ENCODE results near the gene BMF. TPM values are rescaled to one million over a fixed set of nuclear protein-coding genes. Genes with fewer than 3 reads are reported as not detected.

Gene BMF
- total and polyA plus RNA-seq, 11 donors, result 1.2 to 12.9 (median 3.4) TPM

DNA sequence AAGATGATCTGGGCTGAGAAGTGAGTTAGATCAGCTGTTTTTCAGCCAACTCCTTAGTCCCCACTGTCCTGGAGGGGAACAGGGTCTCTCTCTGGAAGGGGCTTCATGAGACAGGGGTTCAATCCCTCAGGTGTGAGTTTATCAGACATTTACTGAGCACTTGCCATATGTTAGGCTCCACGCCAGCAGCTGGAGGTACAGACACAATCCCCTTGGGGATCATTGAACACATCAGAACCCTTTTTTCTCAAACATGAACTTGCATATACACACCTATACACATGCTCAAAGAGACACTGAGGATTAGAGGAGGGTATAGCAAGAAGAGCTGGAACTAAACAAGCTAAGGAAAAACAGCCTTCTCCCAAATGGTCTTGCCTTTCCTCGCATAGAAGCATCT lies 5.5 kb upstream of the BMF start:
- no peak overlapping the region for H3K27ac ChIP-seq
- WGBS, 4 donors, result 86 to 91% (median 89%) methylated on average over 2 of the region's 2 CpGs
- intact Hi-C loops (cut with DNase I), result loop anchor here in 3 of 10 donors (5.0 to 10.0 kb wide), 3 partner anchors 38 to 161 kb away; no protein-coding TSS in a partner anchor

DNA sequence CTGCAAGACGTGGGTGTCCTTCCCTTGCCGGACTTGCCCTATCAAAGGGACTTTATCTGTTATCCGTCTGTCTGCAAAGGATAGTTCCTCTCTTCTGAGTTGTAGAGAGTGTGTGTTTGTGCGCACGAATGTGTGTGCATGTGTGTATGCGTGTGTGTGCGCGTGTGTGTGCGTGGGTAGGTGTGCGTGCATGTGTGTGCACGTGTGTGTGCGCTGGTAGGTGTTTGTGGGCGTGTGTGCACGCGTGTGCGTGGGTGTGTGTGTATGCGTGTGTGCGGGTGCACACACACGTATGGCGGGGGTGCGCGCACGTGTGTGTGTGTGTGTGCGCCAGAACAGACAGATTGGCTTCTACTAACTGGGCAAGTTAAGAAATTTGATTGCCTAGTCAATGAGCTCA lies 4.1 kb upstream of the BMF start:
- DNase-seq, result no peak
- Histone ChIP-seq H3K4me1 (peaks cover 0 to 18% (median 7%) of the 10 kb centered on the region in 12 donors), H3K36me3 (no peaks in the 10 kb centered on the region), H3K27me3 (peaks cover 0 to 4% (median 0%) of the 10 kb centered on the region in 9 donors), H3K27ac (no peak overlapping the region), H3K9me3 (no peaks in the 10 kb centered on the region), H3K4me3 (no peak overlapping the region)
- intact Hi-C loops (cut with DNase I), result loop anchor here in 3 of 10 donors (5.0 to 10.0 kb wide), 3 partner anchors 40 to 162 kb away; no protein-coding TSS in a partner anchor
- no peak for TF ChIP-seq POLR2A (IDR thresholded peaks at IDR 0.05)
- TF ChIP-seq, protein P1, sequence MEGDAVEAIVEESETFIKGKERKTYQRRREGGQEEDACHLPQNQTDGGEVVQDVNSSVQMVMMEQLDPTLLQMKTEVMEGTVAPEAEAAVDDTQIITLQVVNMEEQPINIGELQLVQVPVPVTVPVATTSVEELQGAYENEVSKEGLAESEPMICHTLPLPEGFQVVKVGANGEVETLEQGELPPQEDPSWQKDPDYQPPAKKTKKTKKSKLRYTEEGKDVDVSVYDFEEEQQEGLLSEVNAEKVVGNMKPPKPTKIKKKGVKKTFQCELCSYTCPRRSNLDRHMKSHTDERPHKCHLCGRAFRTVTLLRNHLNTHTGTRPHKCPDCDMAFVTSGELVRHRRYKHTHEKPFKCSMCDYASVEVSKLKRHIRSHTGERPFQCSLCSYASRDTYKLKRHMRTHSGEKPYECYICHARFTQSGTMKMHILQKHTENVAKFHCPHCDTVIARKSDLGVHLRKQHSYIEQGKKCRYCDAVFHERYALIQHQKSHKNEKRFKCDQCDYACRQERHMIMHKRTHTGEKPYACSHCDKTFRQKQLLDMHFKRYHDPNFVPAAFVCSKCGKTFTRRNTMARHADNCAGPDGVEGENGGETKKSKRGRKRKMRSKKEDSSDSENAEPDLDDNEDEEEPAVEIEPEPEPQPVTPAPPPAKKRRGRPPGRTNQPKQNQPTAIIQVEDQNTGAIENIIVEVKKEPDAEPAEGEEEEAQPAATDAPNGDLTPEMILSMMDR (IDR thresholded peaks at IDR 0.05), result no peak
- no peak for ATAC-seq
- 77 to 87% (median 81%) methylated on average over 24 of the region's 24 CpGs for WGBS, 4 donors

More for the DNA sequence above, 5.5 kb upstream of the BMF start:
- TF ChIP-seq, protein P1 (IDR thresholded peaks at IDR 0.05), result no peak
- TF ChIP-seq POLR2A (IDR thresholded peaks at IDR 0.05), result no peak
- Histone ChIP-seq H3K9me3 (no peaks in the 10 kb centered on the region), H3K4me3 (no peak overlapping the region), H3K36me3 (no peaks in the 10 kb centered on the region), H3K27me3 (peaks cover 0 to 4% (median 0%) of the 10 kb centered on the region in 9 donors), H3K4me1 (peaks cover 0 to 14% (median 3%) of the 10 kb centered on the region in 12 donors)
- DNase-seq (no peak), ATAC-seq (no peak)

DNA sequence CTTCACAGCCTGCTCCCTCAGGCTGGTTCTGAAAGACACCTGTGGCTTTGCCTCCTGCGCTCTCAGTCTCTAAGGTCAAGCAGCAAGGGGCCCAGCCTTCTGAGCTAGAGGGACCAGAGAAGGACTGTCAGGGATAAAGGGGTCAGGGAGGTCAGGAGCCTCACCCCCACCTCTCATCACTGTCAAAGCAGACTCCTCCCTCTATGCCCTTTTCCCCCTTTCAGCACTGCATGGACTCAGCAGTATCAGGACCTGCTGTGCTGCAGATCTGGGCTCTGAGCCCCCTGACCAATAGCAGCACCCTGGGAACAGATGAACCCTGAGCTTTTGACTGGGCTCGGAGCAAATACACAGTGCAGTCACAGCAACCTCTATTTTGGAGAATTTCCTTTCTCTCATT lies 3.2 kb upstream of the BMF start:
- no peak for ATAC-seq
- Histone ChIP-seq H3K4me3 (no peak overlapping the region), H3K27me3 (peaks cover 0 to 4% (median 0%) of the 10 kb centered on the region in 9 donors), H3K4me1 (peaks cover 0 to 25% (median 12%) of the 10 kb centered on the region in 12 donors), H3K36me3 (no peaks in the 10 kb centered on the region), H3K9me3 (no peaks in the 10 kb centered on the region), H3K27ac (no peak overlapping the region)
- no peak for DNase-seq
- TF ChIP-seq POLR2A (IDR thresholded peaks at IDR 0.05), result no peak
- TF ChIP-seq, protein P1 (IDR thresholded peaks at IDR 0.05), result no peak
- intact Hi-C loops (cut with DNase I), result loop anchor here in 3 of 10 donors (5.0 to 10.0 kb wide), 3 partner anchors 40 to 163 kb away; no protein-coding TSS in a partner anchor
- WGBS, 4 donors, result 80 to 100% (median 86%) methylated on average over 1 to 2 of the region's 2 CpGs

DNA sequence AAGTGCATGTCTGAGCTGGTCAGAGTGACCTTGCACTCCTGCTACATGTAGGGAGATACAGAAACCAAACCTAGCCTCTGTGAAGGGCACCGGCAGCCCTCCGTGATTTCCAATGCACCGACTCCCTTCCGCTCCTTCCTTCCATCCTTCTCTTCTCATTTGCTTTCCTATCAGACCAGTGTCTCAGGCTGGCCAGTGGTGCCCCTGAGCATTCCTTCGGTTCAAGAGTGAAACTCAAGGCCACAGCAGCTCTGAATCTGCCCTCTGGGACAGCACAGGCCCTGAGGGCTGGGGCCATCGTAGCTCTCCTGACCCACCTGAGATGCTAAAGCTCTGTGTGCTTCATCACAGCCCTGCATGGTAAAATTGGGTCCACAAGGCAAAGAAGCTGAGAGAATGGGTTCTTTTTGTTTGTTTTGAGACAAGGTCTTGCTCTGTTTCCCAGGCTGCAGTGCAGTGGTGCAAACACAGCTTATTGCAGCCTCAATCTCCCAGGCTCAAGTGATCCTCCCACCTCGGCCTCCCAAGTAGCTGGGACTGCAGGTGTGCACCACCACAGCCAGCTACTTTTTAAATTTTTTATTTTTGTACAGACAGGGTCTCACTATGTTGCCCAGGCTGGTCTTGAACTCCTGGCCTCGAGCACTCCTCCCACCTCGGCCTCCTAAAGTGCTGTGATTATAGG lies 2.3 kb upstream of the BMF start:
- Histone ChIP-seq H3K27ac (no peak overlapping the region), H3K4me3 (no peak overlapping the region), H3K36me3 (no peaks in the 10 kb centered on the region), H3K4me1 (peaks cover 0 to 30% (median 14%) of the 10 kb centered on the region in 12 donors), H3K9me3 (no peaks in the 10 kb centered on the region), H3K27me3 (peaks cover 0 to 4% (median 0%) of the 10 kb centered on the region in 9 donors)
- intact Hi-C loops (cut with DNase I), result loop anchor here in 3 of 10 donors (5.0 to 10.0 kb wide), 3 partner anchors 41 to 164 kb away; no protein-coding TSS in a partner anchor
- ATAC-seq, result no peak
- no peak for DNase-seq
- TF ChIP-seq, protein P1 (IDR thresholded peaks at IDR 0.05), result no peak
- no peak for TF ChIP-seq POLR2A (IDR thresholded peaks at IDR 0.05)
- WGBS, 4 donors, result 86 to 91% (median 89%) methylated on average over 7 to 9 of the region's 9 CpGs
